ENCODE measurements around the gene MPV17.
A peak's percentile ranks its signal among the peaks of the same experiment; 100 is the strongest.
"Not testable (repeated sequence)": the region's sequence is repeated elsewhere in the genome, so short reads cannot be mapped to it uniquely, and the experiment has no call there.

The MPV17 gene

GRCh38 chr2:27322766-27323595, at the start of gene MPV17:
Gene MPV17 (minus strand): TSS chr2:27323097. CDS start chr2:27322517, 580 bp downstream.
- DNase-seq = peak; percentile 61 to 92 (median 86)

GRCh38 chr2:27370816-27371620, 48.1 kb upstream of the MPV17 start:
- peak in 4 of 14 donors; percentile 18 to 53 (median 20) for DNase-seq

GRCh38 chr2:27370026-27370815, 47.3 kb upstream of the MPV17 start, which contains the start of the genes EIF2B4 and SNX17:
Gene EIF2B4 (minus strand): TSS chr2:27370338. CDS start chr2:27370314, 24 bp downstream.
Gene SNX17 (plus strand): TSS chr2:27370616. CDS start chr2:27370744, 128 bp downstream.
- DNase-seq = peak; percentile 96 to 100 (median 99)

GRCh38 chr2:27369471-27370025, 46.7 kb upstream of the MPV17 start:
- DNase-seq = peak in 7 of 14 donors; percentile 43 to 84 (median 66)

GRCh38 chr2:27363933-27364332, 41.0 kb upstream of the MPV17 start:
- no peak for DNase-seq

GRCh38 chr2:27362678-27363420, 40.0 kb upstream of the MPV17 start:
- no peak for DNase-seq

- peak; percentile 70 to 100 (median 95) for DNase-seq
Measured at GRCh38 chr2:27356382-27357181, 33.7 kb upstream of the MPV17 start, which contains the start of gene GTF3C2. Gene GTF3C2 (minus strand): TSS chr2:27356764. CDS start chr2:27343554, 13,210 bp downstream.

GRCh38 chr2:27356056-27356381, 33.1 kb upstream of the MPV17 start:
- peak in 3 of 14 donors; percentile 37 to 63 (median 54) for DNase-seq

GRCh38 chr2:27354597-27354927, 31.7 kb upstream of the MPV17 start:
- no peak for DNase-seq

GRCh38 chr2:27353762-27354596, 31.1 kb upstream of the MPV17 start:
- no peak for DNase-seq

- not testable (repeated sequence) for DNase-seq
Measured at GRCh38 chr2:27353386-27353761, 30.5 kb upstream of the MPV17 start.

- DNase-seq = no peak
Measured at GRCh38 chr2:27351802-27352598, 29.1 kb upstream of the MPV17 start.

- no peak for DNase-seq
Measured at GRCh38 chr2:27350106-27350693, 27.3 kb upstream of the MPV17 start.

- DNase-seq = no peak
Measured at GRCh38 chr2:27347641-27348040, 24.7 kb upstream of the MPV17 start.

GRCh38 chr2:27336173-27336572, 13.3 kb upstream of the MPV17 start:
- DNase-seq = no peak

- no peak for DNase-seq
Measured at GRCh38 chr2:27335311-27335710, 12.4 kb upstream of the MPV17 start.

GRCh38 chr2:27324720-27325119, 1.8 kb upstream of the MPV17 start:
- DNase-seq = no peak

- DNase-seq = peak in 1 of 14 donors; percentile 18
Measured at GRCh38 chr2:27323596-27324285, 844 bp upstream of the MPV17 start.

Data from C1 segment of cervical spinal cord (tissue), 14 donors.